Putamen (tissue), 1 donor: ENCODE measurements around the gene ZNF627.
"Not testable (repeated sequence)": the region's sequence is repeated elsewhere in the genome, so short reads cannot be mapped to it uniquely, and the experiment has no call there.

Experiments used
- DNase-seq: peaks from one replicate; pipeline ENCODE4 v3.0.0-alpha.2; 2016; ENCODE audit warnings: low spot score

The ZNF627 gene

GRCh38 chr19:11597202-11598102, at the start of gene ZNF627:
Gene ZNF627, plus strand, starts transcription at chr19:11597483. Its CDS starts 145 bp downstream, at chr19:11597628.
- peak; percentile 97 for DNase-seq

- DNase-seq = no peak
Observed at GRCh38 chr19:11547929-11548700, 49.2 kb upstream of the ZNF627 start.

GRCh38 chr19:11549386-11549953, 47.8 kb upstream of the ZNF627 start:
- DNase-seq = no peak

GRCh38 chr19:11550265-11550664, 47.0 kb upstream of the ZNF627 start:
- DNase-seq = no peak

- no peak for DNase-seq
Observed at GRCh38 chr19:11551603-11552235, 45.6 kb upstream of the ZNF627 start.

- DNase-seq = no peak
Observed at GRCh38 chr19:11552666-11553372, 44.5 kb upstream of the ZNF627 start.

GRCh38 chr19:11554160-11554559, 43.1 kb upstream of the ZNF627 start:
- no peak for DNase-seq

- peak; percentile 24 for DNase-seq
Observed at GRCh38 chr19:11555246-11555645, 42.0 kb upstream of the ZNF627 start.

GRCh38 chr19:11556634-11557420, 40.5 kb upstream of the ZNF627 start:
- no peak for DNase-seq

GRCh38 chr19:11558881-11559828, 38.1 kb upstream of the ZNF627 start, which contains the start of gene ELOF1:
Gene ELOF1, minus strand, starts transcription at chr19:11559230. Its CDS starts 4,883 bp downstream, at chr19:11554347.
- peak; percentile 99 for DNase-seq

GRCh38 chr19:11560404-11561051, 36.8 kb upstream of the ZNF627 start:
- peak; percentile 64 for DNase-seq

- no peak for DNase-seq
Observed at GRCh38 chr19:11563532-11563931, 33.8 kb upstream of the ZNF627 start.

- not testable (repeated sequence) for DNase-seq
Observed at GRCh38 chr19:11564082-11564807, 33.0 kb upstream of the ZNF627 start.

- DNase-seq = not testable (repeated sequence)
Observed at GRCh38 chr19:11565649-11565980, 31.7 kb upstream of the ZNF627 start.

GRCh38 chr19:11566164-11566563, 31.1 kb upstream of the ZNF627 start:
- DNase-seq = no peak

GRCh38 chr19:11570039-11570462, 27.2 kb upstream of the ZNF627 start:
- no peak for DNase-seq

- DNase-seq = not testable (repeated sequence)
Observed at GRCh38 chr19:11573354-11573753, 23.9 kb upstream of the ZNF627 start.

- DNase-seq = not testable (repeated sequence)
Observed at GRCh38 chr19:11573763-11574162, 23.5 kb upstream of the ZNF627 start.
